HG03575 (cell line): ENCODE measurements around the gene TFIP11.

Experiments
- ATAC-seq: cut with Tn5 transposase; IDR thresholded peaks from one replicate; pipeline ENCODE4 v1.9.1; 2021; ENCODE audit not compliant: unreplicated experiment, insufficient number of reproducible peaks, low FRiP score; ENCODE audit errors: extremely low read depth

TFIP11 gene

DNA sequence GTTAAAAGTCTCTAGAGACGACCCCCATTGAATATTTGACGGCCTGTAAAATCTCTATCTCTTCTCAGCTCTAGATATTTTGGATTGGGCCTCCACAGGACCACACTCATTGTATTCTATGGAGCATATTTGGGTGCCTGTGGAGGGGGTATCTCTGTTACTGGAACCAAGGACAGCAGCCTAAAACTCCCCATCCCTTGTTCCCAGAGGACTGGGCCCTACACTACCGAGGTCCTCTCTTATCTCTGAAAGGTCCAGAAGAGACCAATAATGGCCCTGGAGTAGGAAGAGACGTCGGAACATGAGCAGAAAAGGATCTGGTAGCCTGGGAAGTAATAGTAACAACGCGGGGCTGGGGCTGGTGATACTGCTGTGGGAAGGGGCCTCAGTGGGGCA lies 29.2 kb downstream of the TFIP11 start:
- no peak for ATAC-seq

DNA sequence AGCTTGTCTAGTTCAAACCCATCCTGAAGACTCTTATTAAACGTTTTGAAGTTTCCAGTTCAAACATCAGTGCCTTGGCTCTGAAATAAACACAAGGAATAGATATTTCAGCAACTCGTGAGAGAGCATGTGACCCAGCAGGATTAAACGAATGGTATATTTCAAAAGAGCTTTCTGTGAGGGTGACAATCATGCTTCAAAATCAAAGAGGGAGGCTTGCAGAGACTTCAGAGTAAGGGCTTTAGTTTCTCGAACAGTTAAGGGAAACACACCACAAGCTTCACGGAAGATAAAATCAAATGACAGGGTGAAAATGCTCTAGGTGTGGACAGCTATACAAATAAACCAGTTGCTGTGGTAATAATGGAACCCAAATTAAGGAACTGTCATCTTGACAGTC lies 30.1 kb downstream of the TFIP11 start:
- ATAC-seq: no peak

DNA sequence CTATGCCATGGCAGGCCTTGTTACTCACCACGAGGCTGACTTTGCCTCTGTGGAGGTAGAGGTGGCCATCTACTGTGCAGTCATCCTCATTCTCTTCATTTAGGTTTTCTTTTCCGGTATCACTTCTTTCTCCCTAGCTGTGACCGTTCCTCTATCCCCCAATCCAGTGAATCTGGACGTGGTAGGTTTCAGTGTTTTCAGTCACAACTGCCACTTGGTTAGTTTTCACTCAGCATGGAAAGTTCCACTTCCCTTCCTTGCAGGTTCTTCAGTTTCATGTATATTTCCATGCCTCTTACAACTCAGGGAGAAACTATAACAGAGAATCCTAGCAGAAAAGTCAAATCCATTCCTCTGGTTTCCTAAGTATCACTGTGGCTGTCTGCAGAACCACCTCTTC lies 30.6 kb downstream of the TFIP11 start:
- ATAC-seq: no peak

DNA sequence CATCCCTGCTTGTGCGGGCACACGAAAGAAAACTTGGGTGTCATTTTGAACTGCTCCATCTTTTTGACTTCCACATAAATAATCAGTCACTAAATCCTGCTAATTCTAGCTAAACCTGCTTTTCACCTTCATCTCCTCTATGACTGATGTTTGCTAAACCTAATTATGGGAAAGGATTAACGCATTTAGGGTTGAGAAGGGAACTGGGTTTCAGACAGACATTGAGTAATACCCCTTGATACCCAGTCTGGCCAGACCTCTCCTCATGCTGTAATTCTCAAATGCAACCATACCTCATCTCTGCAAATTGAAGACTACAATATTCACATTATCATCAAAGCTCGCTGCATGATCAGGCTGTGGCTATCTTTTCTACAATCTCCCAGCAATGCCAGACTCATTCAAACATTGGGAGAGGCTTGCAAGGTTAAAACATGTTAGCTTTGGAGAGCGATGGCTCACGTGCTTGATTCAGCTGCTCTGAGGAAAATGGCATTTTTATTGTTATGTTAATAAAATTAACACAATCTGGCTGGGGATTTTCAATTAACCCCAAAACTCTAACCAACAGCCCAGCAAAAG lies 31.1 kb downstream of the TFIP11 start:
- ATAC-seq: no peak

DNA sequence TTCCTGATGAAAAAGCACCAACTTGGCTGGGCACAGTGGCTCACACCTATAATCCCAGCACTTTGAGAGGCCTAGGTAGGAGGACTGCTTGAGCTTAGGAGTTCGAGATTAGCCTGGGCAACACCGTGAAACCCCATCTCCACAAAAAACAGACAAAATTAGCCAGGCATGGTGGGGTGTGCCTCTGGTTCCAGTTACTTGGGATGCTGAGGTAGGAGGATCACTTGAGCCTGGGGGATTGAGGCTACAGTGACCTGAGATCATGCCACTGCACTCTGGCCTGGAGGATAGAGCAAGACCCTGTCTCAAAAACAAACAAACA lies 31.7 kb downstream of the TFIP11 start:
- no peak for ATAC-seq

DNA sequence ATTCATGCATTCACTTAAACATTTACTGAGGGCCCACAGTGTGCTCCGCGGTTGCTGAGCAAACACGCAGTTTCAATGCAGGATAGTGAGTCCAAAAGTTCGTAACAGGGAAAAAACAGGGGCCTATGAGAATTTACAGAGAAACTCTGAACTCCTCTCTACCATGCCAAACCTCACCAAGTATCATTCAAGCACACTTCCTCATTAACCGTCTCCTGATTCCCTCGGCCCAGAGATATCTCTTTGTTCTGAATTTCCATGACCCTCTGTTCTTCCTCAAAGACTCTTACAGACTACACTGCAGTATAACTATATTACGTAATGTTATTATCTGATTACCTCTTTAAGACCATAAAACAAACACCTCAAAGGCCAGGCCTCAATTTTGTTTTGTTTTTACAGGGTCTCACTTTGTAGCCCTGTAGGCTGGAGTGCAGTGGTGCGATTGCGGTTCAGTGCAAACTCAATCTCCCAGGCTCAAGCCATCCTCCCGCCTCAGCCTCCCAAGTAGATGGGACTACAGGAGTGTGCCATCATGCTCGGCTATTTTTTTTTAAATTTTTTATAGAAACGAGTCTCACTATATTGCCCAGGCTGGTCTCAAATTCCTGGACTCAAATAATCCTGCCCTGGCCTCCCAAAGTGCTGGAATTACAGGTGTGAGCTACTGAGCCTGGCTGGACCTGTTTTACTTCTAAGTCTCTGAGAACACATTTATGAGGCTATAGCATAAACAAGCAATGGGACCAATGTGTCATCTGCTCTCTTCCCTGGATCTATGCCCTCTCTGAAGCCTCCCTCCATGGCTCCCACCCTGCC lies 32.3 kb downstream of the TFIP11 start:
- no peak for ATAC-seq

- ATAC-seq: no peak
Measured at GRCh38 chr22:26479043-26479791, 33.1 kb downstream of the TFIP11 start.

DNA sequence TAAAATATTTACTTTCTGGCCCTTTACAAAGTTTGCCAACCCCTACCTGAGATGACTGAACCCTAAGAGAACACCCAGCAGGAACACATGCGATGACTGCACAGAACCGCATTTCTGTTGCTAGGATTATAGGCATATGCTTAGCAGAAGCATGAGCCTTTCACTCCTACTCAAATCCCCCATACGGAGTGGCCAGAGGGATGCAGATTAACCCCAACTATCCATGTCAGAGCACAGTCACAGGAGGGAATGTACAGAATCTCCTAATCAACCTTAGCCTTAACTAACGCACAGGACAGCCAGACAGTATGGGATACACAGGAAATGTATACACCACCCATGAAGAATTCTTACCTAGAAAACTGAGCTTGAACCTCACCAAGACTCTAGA lies 34.9 kb downstream of the TFIP11 start:
- ATAC-seq: no peak

- no peak for ATAC-seq
Measured at GRCh38 chr22:26476705-26477340, 35.5 kb downstream of the TFIP11 start.

DNA sequence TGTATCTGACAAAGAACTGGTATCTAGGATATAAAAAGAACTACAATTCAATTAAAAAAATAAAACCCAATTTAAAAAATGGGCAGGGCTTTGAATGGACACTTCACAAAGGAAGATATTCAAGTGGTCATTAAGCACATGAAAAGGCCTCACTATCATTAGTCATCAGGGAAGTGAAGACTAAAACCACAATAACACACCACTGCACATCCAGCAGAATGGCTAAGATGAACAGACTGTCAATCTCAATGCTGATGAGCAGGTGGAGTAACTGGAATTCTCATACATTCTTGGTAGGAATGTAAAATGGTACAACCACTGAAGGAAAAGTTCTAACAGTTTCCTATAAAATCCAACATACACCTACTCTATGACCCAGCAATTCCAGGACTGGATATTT lies 37.6 kb downstream of the TFIP11 start:
- no peak for ATAC-seq

DNA sequence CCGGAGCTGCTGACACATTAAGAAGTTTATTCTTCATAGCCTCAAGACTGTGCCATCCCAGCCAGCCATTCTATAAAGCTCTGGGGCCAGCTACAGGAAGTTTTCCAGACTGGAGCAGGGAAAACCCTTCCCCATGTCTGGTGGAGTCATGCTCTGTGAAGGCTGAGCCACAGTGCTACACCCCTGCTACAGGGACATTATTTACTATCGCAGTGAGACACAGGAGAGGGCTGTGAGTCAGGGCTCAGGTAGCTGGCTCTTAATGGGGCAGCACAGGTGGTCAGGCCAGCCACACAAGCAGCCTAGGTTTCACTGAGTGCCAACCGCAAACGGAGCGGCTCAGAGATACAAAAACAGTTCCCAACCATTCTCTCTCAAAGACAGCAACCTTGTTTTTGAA lies 40.8 kb downstream of the TFIP11 start:
- no peak for ATAC-seq

DNA sequence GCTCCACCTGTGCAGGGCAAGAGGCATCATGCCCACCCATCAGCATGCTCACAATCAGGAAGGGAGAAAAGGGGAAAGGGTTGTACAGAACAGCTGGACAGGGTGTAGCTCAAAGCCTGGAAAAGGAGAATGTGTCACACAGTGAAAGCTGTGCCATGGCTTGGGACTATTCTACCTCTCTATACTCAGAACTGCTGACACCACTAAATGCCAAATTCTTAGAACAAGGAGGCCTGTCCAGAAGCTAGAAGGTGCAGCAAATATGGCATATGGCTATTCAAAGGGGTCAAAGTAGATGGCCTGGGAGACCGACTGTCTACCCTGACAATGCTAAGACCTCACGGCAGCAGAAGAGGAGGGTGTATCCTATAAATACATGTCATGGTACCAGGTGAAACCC lies 41.5 kb downstream of the TFIP11 start:
- no peak for ATAC-seq

DNA sequence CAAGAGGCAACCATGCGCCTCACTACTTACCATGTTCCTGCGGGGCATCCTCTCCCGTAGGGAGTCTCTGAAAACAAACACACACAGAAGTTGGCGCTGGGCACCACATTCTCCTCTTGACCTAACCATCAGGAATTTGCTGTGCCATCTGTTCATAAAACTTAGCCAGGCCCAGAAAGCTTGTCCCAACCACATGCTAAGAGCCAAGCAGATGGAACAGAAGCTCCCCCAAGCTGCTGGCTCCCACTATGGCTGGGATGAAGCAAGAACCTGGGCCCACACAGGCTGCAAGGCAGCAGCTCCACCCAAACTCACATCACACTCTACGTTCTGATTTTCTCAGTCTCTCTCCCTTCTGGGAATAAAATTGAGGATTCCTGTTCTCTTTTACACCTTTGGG lies 46.1 kb downstream of the TFIP11 start:
- ATAC-seq: no peak

DNA sequence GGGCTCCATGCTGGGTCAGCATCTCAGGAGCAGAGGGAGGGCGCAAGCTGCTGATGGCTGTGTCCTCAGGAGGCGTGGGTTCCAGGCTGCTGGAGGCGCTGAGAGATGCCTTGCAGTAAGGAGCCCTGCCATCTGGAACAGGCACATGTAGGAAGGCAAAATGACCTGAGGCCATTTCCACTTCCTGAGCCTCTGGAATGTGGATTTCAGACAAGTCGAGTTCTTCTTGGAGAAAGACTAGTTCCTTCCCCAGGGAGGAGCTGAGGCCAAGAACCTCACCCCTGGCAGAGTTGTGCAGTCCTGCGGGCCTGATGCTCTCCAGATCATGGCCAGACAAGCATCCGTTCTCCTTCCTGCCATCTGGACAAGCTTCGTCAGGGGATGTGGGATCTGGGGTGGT lies 48.0 kb downstream of the TFIP11 start:
- ATAC-seq: no peak

GRCh38 chr22:26463688-26464087 lies 48.6 kb downstream of the TFIP11 start:
- ATAC-seq: no peak

GRCh38 chr22:26463101-26463661 lies 49.1 kb downstream of the TFIP11 start:
- ATAC-seq: no peak

DNA sequence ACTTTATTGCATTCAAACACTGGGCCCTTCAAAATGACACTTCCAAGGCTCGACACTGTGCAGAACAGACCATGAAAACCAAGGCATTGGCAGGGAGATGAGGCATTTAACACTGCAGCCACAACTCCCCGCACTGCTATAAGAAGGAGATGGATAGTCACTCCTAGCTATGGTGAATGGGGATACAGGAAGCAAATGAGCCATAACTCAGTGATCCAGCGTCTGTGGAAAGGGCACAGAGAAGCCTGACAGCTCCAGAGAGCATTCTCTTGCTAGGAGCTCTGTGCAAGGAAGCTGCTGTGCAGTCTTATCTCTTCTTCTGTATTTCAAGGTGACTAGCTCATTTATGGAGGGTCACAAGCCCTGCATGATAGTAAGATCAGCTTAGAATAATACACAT lies 49.6 kb downstream of the TFIP11 start:
- no peak for ATAC-seq

DNA sequence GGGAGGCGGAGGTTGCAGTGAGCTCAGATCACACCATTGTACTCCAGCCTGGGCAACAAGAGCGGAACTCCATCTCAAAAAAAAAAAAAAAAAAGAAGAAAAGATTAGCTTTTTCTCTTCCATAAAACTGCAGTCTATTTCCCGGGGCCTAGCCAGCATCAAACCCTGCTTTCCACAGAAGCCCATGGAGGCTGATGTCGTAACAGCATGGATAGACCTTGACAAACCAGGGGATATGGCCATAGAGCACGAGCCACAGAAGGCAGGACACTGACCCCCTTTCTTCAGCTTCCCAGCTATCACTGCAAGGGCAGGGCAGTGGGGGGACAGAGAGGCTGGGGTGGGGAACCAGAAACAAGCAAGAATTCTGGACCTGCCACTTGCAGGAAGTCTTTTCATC lies 50.2 kb downstream of the TFIP11 start:
- no peak for ATAC-seq

DNA sequence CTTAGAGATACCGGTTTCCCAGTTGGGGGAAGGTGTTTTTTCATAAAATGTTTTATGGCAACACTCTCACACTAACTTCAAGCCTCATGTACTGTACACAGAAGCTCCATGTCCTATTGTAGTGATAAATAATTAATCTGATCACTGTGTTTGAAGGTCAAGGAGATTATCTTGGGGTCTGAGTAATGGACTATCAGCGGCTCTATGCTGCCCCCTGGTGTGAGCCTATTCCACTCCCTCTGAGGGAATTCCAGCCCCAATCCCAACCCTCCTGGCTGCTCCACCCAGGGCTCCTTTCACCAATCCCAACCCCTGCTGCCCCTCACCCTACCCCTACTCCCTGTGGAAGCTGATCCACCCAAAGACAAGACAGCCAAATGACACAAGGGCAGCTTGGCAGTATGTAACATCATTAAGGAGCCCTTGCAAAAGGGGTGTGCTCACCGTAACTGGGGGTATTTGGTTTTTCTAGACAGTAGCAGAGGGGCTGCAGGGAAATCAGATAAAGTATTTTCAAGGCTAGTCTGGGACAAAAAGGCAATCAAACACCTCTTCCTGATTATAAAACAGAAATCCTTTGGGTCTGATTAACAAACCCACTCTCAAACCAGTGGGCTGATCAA lies 51.0 kb downstream of the TFIP11 start:
- ATAC-seq: no peak
